Body of pancreas (tissue), 4 donors: ENCODE data around the gene PHRF1. TPM values are rescaled to one million over a fixed set of nuclear protein-coding genes. Genes with fewer than 3 reads are reported as not detected.

Experiments
- ATAC-seq: fragments of 150-250 bp; one replicate; pipeline ENCODE4 v1.9.1; 2016
- DNase-seq, 4 donors: peaks; one replicate each; pipeline ENCODE4 v3.0.0-alpha.2; 2019
- H3K27ac ChIP-seq, 4 donors: fragments of 200-600 bp; sonication (generic); 1 replicate in 3 of 4; 2 replicates in 1 of 4; pipeline versions ENCODE4 v1.5.1 to v1.6.1; 2016 to 2019; ENCODE audit warnings: mild to moderate bottlenecking in 1 of 4, mixed read lengths in 1 of 4, moderate library complexity in 1 of 4
- H3K27me3 ChIP-seq, 2 donors: fragments of 200-600 bp; sonication (generic); one replicate each; pipeline ENCODE4 v1.6.0; 2016; ENCODE audit warnings: mild to moderate bottlenecking in 1 of 2
- H3K36me3 ChIP-seq, 2 donors: fragments of 200-600 bp; sonication (generic); replicated peaks in 1 of 2; 2 replicates each; pipeline ENCODE4 v1.5.1; 2016; ENCODE audit warnings: low read depth in 2 of 2; ENCODE audit not compliant: insufficient read depth in 1 of 2
- H3K4me1 ChIP-seq: fragments of 200-600 bp; sonication (generic); one replicate; pipeline ENCODE4 v1.6.0; 2016
- H3K4me3 ChIP-seq, 2 donors: fragments of 200-600 bp; sonication (generic); 1 replicate in 1 of 2; 2 replicates in 1 of 2; pipeline ENCODE4 v1.5.1; 2016 to 2019
- H3K9me3 ChIP-seq, 3 donors: fragments of 200-600 bp; sonication (generic); 1 replicate in 2 of 3; 2 replicates in 1 of 3; pipeline ENCODE4 v1.5.1; 2016
- POLR2A ChIP-seq, 3 donors: fragments of 450-650 bp; IDR thresholded peaks; one replicate each; pipeline ENCODE4 v1.6.1; 2016; ENCODE audit warnings: antibody characterized with exemption in 3 of 3, mild to moderate bottlenecking in 2 of 3
- WGBS, 2 donors: methylation state at CpG; one replicate each; pipeline ENCODE4 v1.1.5; 2017; 5-methylcytosine and 5-hydroxymethylcytosine counted together
- intact Hi-C: fragments of 100-400 bp; cut with DNase I; formaldehyde crosslinking; loops from one replicate; pipeline ENCODE4 v1.15.1; 2023
- total RNA-seq, 2 donors: library from RNA; depleted of rRNA; stranded (reverse); fragments of >200 nt; gene quantifications; one replicate each; pipeline ENCODE4 v1.1.0, GENCODE V29; 2016
- TF ChIP-seq, protein P1 (sequence below), 7 experiments: fragments of 450-650 bp in 4 of 7; fragments of 200-600 bp in 3 of 7; sonication (generic) in 3 of 7; IDR thresholded peaks; one replicate each; pipeline ENCODE4 v1.5.1; 2016 to 2019; ENCODE audit warnings: antibody characterized with exemption in 7 of 7

The PHRF1 gene
- total RNA-seq, 2 donors from 2014 or later: 18.2 to 34.3 TPM

GRCh38 chr11:578276-579035, 2.2 kb downstream of the PHRF1 start:
- peaks cover 61% of the 10 kb centered on the region for H3K4me1 ChIP-seq
- no peak for TF ChIP-seq POLR2A (IDR thresholded peaks at IDR 0.05)
- TF ChIP-seq, protein P1, sequence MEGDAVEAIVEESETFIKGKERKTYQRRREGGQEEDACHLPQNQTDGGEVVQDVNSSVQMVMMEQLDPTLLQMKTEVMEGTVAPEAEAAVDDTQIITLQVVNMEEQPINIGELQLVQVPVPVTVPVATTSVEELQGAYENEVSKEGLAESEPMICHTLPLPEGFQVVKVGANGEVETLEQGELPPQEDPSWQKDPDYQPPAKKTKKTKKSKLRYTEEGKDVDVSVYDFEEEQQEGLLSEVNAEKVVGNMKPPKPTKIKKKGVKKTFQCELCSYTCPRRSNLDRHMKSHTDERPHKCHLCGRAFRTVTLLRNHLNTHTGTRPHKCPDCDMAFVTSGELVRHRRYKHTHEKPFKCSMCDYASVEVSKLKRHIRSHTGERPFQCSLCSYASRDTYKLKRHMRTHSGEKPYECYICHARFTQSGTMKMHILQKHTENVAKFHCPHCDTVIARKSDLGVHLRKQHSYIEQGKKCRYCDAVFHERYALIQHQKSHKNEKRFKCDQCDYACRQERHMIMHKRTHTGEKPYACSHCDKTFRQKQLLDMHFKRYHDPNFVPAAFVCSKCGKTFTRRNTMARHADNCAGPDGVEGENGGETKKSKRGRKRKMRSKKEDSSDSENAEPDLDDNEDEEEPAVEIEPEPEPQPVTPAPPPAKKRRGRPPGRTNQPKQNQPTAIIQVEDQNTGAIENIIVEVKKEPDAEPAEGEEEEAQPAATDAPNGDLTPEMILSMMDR (IDR thresholded peaks at IDR 0.05): no peak
- H3K27ac ChIP-seq: peak overlapping the region in 1 of 4 donors; percentile 13
- H3K36me3 ChIP-seq: peaks cover 2 to 5% of the 10 kb centered on the region in 2 donors
- WGBS, 2 donors: 57 to 67% methylated on average over 16 to 21 of the region's 21 CpGs
- intact Hi-C loops: no loop called here
- ATAC-seq: no peak
- H3K27me3 ChIP-seq: no peaks in the 10 kb centered on the region
- H3K9me3 ChIP-seq: no peaks in the 10 kb centered on the region
- no peak for DNase-seq
- H3K4me3 ChIP-seq: no peak overlapping the region

GRCh38 chr11:579830-580601, 3.7 kb downstream of the PHRF1 start:
- DNase-seq (peak; percentile 39 to 69 (median 64)), ATAC-seq (no peak)
- Histone ChIP-seq H3K9me3 (no peaks in the 10 kb centered on the region), H3K27me3 (no peaks in the 10 kb centered on the region), H3K4me1 (peaks cover 52% of the 10 kb centered on the region), H3K4me3 (no peak overlapping the region), H3K27ac (peak overlapping the region in 2 of 4 donors; percentile 13 to 54), H3K36me3 (peaks cover 4 to 5% of the 10 kb centered on the region in 2 donors)
- WGBS, 2 donors: 32 to 34% methylated on average over 10 to 20 of the region's 20 CpGs
- intact Hi-C loops: no loop called here
- TF ChIP-seq POLR2A (IDR thresholded peaks at IDR 0.05): no peak
- TF ChIP-seq, protein P1 (IDR thresholded peaks at IDR 0.05): no peak

DNA sequence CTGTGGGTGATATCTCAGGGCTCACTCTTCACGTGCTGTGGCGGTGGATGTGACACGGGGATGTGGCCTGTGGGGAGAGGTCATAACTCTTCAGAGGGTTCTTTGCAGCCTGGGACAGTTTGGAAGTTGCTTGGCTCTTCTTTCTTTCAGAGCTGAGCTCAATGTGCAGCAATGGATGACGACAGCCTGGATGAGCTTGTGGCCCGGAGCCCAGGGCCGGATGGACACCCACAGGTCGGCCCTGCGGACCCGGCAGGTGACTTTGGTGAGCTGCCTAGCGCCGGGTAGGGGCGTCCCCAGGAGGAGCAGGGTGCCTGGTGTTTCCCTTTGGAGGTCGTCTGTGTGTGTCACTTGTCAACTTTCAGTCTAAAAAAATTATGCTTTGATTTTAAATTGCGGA, 5.1 kb downstream of the PHRF1 start:
- Histone ChIP-seq H3K9me3 (no peaks in the 10 kb centered on the region), H3K4me3 (no peak overlapping the region), H3K27ac (no peak overlapping the region), H3K36me3 (peaks cover 4 to 5% of the 10 kb centered on the region in 2 donors), H3K27me3 (no peaks in the 10 kb centered on the region), H3K4me1 (peaks cover 47% of the 10 kb centered on the region)
- ATAC-seq (no peak), DNase-seq (no peak)
- WGBS, 2 donors: 81 to 85% methylated on average over 5 to 14 of the region's 14 CpGs
- intact Hi-C loops: no loop called here
- TF ChIP-seq, protein P1 (IDR thresholded peaks at IDR 0.05): no peak
- TF ChIP-seq POLR2A (IDR thresholded peaks at IDR 0.05): no peak

- Histone ChIP-seq H3K9me3 (no peaks in the 10 kb centered on the region), H3K36me3 (peaks cover 5% of the 10 kb centered on the region in 2 donors), H3K27me3 (no peaks in the 10 kb centered on the region), H3K4me3 (no peak overlapping the region), H3K4me1 (peaks cover 47% of the 10 kb centered on the region), H3K27ac (no peak overlapping the region)
- ATAC-seq (no peak), DNase-seq (no peak)
- TF ChIP-seq, protein P1 (IDR thresholded peaks at IDR 0.05): no peak
- TF ChIP-seq POLR2A (IDR thresholded peaks at IDR 0.05): no peak
- intact Hi-C loops: no loop called here
- 78 to 80% methylated on average over 11 to 17 of the region's 17 CpGs for WGBS, 2 donors
Observed at GRCh38 chr11:581752-582151, 5.5 kb downstream of the PHRF1 start.
